ENCODE measurements around the gene SKI. TPM values are rescaled to one million over a fixed set of nuclear protein-coding genes. Genes with fewer than 3 reads are reported as not detected.
"Not testable (repeated sequence)": the region's sequence is repeated elsewhere in the genome, so short reads cannot be mapped to it uniquely, and the experiment has no call there.

The SKI gene
- total RNA-seq, 6 donors from 2014 or later, result 57.3 to 108 (median 96.9) TPM

GRCh38 chr1:2241820-2242219 is 13.7 kb downstream of the SKI start:
- no peaks in the 10 kb centered on the region for H3K27me3 ChIP-seq
- DNase-seq, result no peak
- H3K36me3 ChIP-seq, result peaks cover 0 to 10% (median 3%) of the 10 kb centered on the region in 4 donors
- 63% methylated on average over 13 of the region's 13 CpGs for WGBS, 2 donors
- H3K4me1 ChIP-seq, result peaks cover 73 to 91% (median 79%) of the 10 kb centered on the region in 4 donors
- H3K4me3 ChIP-seq, result no peak overlapping the region
- ATAC-seq (ENCODE audit: low FRiP score in 2 of 2), result no peak
- H3K9me3 ChIP-seq, result no peaks in the 10 kb centered on the region
- TF ChIP-seq CTCF (IDR thresholded peaks at IDR 0.05), result no peak
- TF ChIP-seq EP300 (IDR thresholded peaks at IDR 0.05), result no peak
- TF ChIP-seq POLR2AphosphoS5 (IDR thresholded peaks at IDR 0.05), result no peak
- TF ChIP-seq POLR2A (IDR thresholded peaks at IDR 0.05), result no peak
- H3K27ac ChIP-seq, result peak overlapping the region in 3 of 4 donors; percentile 6 to 56 (median 37)

GRCh38 chr1:2242814-2243725 is 15.0 kb downstream of the SKI start:
- H3K27me3 ChIP-seq, result no peaks in the 10 kb centered on the region
- H3K4me3 ChIP-seq, result no peak overlapping the region
- DNase-seq (no peak), ATAC-seq (ENCODE audit: low FRiP score in 2 of 2) (no peak)
- H3K36me3 ChIP-seq, result peaks cover 0 to 10% (median 3%) of the 10 kb centered on the region in 4 donors
- TF ChIP-seq POLR2A (IDR thresholded peaks at IDR 0.05) (no peak), CTCF (IDR thresholded peaks at IDR 0.05) (no peak), EP300 (IDR thresholded peaks at IDR 0.05) (no peak), POLR2AphosphoS5 (IDR thresholded peaks at IDR 0.05) (peak; percentile 38 to 57)
- H3K27ac ChIP-seq, result peak overlapping the region in 3 of 4 donors; percentile 17 to 56 (median 27)
- WGBS, 2 donors, result 89 to 90% methylated on average over 15 to 30 of the region's 33 CpGs
- H3K9me3 ChIP-seq, result no peaks in the 10 kb centered on the region
- H3K4me1 ChIP-seq, result peaks cover 73 to 91% (median 79%) of the 10 kb centered on the region in 4 donors

GRCh38 chr1:2247045-2247394 is 18.9 kb downstream of the SKI start:
- not testable (repeated sequence) for ATAC-seq (ENCODE audit: low FRiP score in 2 of 2); H3K36me3 ChIP-seq; H3K9me3 ChIP-seq; H3K27me3 ChIP-seq; DNase-seq
- H3K27ac ChIP-seq, result peak overlapping the region; percentile 70 to 79 (median 78)
- 81 to 85% methylated on average over 7 of the region's 7 CpGs for WGBS, 2 donors
- peak overlapping the region in 1 of 4 donors; percentile 11 for H3K4me3 ChIP-seq
- H3K4me1 ChIP-seq, result peaks cover 73 to 91% (median 83%) of the 10 kb centered on the region in 4 donors

GRCh38 chr1:2247760-2248126 is 19.6 kb downstream of the SKI start:
- peaks cover 77 to 91% (median 80%) of the 10 kb centered on the region in 4 donors for H3K4me1 ChIP-seq
- peak in 1 of 2 donors; percentile 83 for DNase-seq
- ATAC-seq (ENCODE audit: low FRiP score in 2 of 2), result no peak
- no peak overlapping the region for H3K4me3 ChIP-seq
- TF ChIP-seq CTCF (IDR thresholded peaks at IDR 0.05), result no peak
- no peak for TF ChIP-seq POLR2A (IDR thresholded peaks at IDR 0.05)
- TF ChIP-seq POLR2AphosphoS5 (IDR thresholded peaks at IDR 0.05), result no peak
- no peak for TF ChIP-seq EP300 (IDR thresholded peaks at IDR 0.05)
- H3K27ac ChIP-seq, result peak overlapping the region; percentile 70 to 79 (median 78)
- H3K36me3 ChIP-seq, result no peaks in the 10 kb centered on the region
- no peaks in the 10 kb centered on the region for H3K9me3 ChIP-seq
- no peaks in the 10 kb centered on the region for H3K27me3 ChIP-seq
- 85% methylated on average over 18 of the region's 18 CpGs; no CpG with 5 or more reads in 1 of the 2 donors for WGBS, 2 donors

- Histone ChIP-seq H3K36me3 (peaks cover 0 to 3% (median 0%) of the 10 kb centered on the region in 4 donors), H3K4me1 (peaks cover 72 to 91% (median 80%) of the 10 kb centered on the region in 4 donors)
Observed at GRCh38 chr1:2248127-2248826, 20.2 kb downstream of the SKI start.

More at GRCh38 chr1:2248127-2248826, 20.2 kb downstream of the SKI start:
- 59 to 71% methylated on average over 16 to 20 of the region's 21 CpGs for WGBS, 2 donors
- DNase-seq (peak; percentile 79 to 83), ATAC-seq (ENCODE audit: low FRiP score in 2 of 2) (peak; percentile 9 to 64)
- no peaks in the 10 kb centered on the region for H3K9me3 ChIP-seq
- H3K27me3 ChIP-seq, result no peaks in the 10 kb centered on the region
- H3K4me3 ChIP-seq, result no peak overlapping the region
- TF ChIP-seq POLR2A (IDR thresholded peaks at IDR 0.05), result no peak
- no peak for TF ChIP-seq POLR2AphosphoS5 (IDR thresholded peaks at IDR 0.05)
- no peak for TF ChIP-seq CTCF (IDR thresholded peaks at IDR 0.05)
- TF ChIP-seq EP300 (IDR thresholded peaks at IDR 0.05), result no peak
- peak overlapping the region; percentile 70 to 79 (median 78) for H3K27ac ChIP-seq

Measured in upper lobe of left lung (tissue), 6 donors.